GM21619 (cell line): ENCODE results near the gene KIAA1328.
A peak's percentile ranks its signal among the peaks of the same experiment; 100 is the strongest.

Experiments used
- ATAC-seq: cut with Tn5 transposase; IDR thresholded peaks from one replicate; pipeline ENCODE4 v1.9.1; 2021; ENCODE audit not compliant: unreplicated experiment

The KIAA1328 gene

DNA sequence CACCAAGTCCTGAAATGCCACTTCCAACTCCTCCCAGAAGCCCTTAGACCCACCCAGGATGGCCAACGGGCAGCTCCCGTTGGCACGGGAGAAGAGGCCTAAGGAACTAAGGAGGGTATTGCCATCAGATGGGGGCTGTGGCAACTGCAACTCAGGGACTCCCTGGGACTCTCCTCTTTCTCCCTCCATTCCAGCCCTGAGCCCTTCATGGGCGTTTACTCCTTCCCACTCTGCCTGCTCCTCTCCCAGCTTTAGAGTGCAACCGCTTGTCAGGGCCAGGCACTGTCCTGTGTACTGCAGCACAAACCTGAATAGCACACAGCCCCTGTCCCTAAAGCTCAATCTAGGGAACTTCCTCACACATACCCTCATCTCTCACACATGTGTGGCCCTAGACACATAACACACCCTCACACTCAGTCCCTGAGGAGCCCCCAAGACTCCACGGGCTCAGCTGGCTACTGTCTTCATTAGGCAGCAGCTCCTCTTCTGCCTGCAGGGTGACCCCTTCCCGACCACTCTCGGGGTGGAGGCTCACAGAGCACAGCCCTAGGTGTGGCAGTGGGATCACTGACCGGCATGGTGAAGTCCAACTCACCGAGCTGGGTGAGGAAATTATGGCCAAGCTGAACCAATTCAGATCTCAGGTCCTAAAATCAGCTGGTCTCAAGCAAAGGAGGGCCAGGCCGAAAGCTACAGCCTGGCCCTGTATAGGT lies 420.4 kb downstream of the KIAA1328 start:
- no peak for ATAC-seq

DNA sequence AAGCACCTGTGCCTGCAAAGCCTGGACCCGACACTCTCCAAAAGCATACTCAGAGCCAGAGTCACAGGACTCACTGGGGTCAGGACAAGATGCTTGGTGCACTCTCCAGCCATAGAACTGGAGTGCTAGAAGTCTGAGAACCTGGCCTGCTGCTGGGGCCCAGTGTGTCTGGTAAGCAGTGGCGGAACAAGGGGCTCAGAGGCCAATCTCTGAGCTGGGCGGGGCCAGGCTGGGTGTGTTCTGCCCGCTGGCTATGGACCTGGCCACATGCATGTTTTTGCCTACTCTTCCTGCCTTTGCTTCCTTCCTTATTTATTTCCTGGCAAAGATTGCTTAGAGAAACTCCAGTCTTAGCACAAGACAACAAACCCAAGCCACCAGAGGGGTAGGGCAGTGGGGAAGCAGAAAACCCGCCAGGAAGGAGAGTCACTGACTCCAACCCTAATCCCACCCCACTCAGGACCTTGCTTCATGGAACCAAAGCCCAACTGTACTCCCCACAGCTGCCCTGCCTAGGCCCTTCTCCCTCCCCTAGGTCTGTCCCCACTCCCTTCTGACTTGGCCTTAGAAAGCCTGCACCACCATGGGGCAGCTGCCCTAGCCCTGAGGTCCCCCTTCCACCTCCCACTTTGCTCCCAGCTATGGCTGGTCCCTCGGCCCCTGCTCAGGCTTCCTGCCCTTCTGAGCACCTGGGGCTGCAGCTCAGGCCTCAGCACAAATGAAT lies 421.1 kb downstream of the KIAA1328 start:
- no peak for ATAC-seq

DNA sequence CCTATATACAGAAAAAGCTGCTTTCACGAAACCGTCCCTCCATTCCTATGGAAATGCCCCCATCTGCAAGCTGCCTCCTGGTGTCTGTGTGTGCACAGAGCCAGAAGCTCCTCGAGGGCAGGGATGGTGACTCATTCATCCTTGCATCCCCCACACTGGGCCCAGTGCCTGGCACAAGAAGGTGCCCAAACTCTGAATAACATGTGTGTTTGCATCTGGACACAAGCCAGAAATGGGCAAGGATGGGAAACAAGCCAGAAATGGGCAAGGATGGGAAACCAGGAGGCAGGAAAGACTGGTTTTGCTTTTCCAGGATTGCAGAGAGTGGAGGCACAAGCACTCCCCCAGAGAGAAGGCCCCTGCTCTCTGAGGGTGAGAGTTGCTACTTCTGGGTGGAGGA lies 422.8 kb downstream of the KIAA1328 start:
- ATAC-seq = no peak

DNA sequence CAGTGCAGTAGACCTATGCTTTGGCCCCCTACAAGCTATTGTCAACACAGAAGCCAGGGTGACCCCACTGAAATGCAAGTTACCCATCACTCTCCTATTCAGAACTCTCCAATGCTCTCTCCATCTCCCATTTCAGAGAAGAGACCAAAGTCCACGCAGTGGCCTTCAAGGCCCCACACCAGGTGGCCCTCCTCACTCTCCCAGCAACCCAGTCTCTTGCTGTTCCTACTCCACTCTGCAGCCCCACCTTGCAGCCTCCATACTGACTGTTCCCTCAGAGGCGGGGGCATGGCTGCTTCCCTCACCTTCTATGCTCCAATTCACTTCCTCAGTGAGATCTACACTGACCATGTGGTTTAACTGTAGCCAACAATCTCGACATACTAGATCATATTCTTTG lies 423.4 kb downstream of the KIAA1328 start:
- ATAC-seq = no peak

DNA sequence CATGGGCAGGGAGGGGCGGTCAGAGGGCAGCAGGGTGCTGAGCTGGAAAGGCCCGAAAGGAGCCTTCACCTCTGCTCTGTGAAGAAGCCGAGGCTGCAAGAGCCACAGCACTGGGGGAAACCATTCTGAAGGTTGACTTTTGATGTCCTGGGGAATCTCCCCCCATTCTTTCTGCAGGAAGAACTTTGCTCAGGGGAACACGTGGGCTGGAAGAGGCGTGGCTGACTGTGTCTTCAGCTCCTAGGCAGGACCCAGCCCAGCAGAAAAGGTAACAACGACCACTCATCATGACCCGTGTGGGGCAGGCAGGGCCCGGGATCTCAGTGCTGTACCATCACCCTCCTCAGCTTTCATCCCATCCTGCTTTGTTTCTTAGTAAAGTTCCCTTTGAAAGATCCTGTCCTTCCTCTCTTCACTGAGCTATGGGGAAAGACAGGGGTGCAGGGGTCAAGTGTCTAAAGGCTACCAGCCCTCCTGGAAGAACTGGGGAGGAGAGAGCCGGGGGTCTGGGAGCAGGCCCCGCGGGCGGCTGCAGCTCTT lies 424.0 kb downstream of the KIAA1328 start:
- ATAC-seq = no peak

DNA sequence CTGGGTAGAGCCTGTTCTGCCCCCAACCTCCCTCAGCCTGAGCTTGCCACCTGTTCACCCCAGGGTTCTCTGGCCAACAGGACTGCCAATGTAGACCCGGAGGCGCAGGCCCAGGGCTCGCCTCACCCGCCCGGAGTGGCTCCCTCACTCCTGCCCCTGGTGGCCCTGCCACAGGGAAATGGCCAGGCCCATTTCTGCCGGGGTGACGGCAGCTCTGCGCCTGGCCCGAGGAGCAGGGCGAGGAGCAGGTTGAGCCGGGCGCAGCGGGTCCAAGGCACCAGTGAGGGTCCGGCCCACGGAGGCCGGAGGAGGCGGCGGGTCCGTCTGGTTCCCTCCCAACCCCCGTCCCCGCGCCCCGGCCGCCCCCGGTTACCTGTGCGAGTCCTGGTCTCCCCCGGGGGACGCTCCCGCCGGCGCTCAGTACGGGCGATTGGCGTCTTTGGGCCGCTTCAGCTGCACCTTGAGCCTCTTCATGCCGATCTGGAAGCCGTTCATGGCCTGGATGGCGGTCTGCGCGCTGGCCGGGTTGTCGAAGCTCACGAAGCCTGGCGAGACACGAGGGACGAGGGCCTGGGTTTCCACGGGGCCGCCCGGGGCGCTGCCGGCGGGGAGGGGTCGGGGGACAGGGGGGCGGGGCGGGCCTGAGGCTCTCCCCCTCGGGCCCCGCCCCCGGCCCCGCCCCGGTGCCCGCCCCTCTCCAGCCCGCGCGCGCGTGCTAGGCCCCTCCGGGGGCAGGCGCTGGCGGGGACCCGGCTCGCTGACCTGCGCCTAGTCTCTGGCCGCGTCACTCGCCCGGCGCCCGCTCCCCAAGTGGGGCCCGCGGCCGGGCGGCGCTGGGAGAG lies 424.7 kb downstream of the KIAA1328 start:
- ATAC-seq = peak; percentile 43

DNA sequence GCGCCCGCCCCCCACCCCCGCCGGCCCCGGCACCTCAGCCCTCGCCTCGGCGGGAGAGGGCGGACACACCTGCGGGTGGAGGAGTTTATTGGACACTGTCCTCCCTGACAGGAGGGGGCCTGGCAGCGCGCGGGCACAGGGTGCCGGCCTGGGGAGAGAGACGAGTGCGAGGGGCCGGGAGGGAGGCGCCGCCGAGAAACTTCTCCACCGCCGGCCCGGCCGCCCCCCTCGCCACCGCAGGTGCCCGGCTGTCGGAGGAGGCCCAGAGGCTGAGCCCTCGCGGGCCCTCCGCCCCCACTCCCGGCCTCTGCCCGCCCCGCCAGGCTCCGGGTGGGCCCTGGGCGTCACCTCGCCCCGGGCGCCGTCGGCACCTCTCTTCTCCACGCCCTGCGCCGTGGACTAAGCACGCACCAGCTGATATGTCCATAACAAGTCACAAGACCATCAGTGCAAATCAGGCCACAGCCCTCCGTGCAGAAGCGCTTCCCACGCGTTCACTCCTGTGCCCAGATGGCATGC lies 425.4 kb downstream of the KIAA1328 start:
- ATAC-seq = peak; percentile 11

DNA sequence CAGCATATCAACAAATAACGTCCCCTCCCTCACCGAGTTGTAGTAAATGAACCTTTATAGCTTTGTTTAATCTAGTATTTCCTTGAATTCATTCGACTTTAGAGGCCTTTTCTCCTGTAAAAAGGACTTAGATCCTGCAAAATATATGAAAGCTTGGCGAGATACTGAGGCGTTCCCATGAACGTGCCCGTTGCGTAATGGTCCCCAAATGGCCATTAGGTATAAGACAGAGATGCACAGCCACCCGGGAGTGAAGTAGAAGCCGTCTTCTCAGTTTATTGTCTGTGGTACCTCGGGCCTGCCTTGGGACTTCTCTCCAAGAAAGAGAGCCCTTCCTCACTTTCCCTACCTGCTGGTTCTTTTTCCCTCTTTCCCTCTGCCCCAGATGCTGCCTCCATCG lies 426.0 kb downstream of the KIAA1328 start:
- ATAC-seq = no peak

DNA sequence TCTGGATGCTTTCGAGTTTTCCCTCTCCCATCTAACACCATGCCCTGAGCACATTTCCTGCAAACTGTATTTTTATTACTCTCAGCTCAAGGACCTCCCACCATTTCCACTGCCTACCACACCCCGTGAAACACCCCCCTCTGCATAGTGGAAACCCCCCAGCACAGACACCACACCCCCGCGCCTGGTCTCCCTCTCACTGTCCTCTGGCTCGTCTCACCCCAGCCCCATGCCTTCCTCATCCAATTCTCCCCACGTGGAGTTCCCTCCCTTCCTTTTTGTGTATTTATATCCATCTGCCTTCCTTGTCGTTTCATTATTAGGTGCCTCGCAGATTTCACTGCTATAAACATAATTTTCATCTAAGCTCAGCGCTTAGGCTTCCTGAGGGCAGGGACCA lies 429.2 kb downstream of the KIAA1328 start:
- ATAC-seq = no peak

DNA sequence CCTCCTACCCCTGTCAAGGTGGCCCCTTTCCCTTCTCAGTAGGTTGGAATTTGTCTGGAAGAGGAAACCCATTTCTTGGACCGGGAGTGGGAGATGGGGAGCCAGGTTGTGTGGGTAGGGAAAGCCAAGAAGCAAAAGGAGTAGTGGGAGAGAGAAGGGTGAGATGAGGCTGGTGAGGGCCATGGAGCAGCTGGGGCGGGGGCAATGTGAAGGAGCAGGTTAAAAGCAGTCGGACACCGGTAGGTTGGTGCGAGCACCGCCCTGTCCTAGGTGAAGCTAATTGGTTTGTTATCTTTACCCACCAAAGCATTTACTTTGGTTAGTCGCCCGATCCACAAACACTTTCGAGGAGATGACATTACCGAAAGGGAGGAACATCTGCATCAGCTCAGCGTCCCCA lies 429.9 kb downstream of the KIAA1328 start:
- ATAC-seq = no peak

DNA sequence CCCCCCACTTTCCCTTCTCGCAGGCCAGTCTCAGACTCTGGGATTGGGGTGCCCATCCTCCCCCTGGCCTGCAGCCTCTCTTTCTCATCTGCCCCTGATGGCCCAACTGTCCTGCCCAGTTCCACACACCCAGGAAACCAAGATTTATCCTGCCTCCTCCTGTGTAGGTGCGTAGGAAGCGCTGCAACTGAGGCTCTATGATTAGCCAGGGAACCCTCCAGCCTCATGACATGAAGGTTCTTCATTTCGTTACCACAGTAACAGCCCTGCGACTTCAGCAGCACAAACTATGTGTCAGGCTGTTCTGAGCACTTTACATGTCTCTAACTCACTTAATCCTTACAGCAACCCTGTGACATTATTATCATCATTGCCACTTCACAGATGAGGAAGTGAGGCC lies 430.8 kb downstream of the KIAA1328 start:
- ATAC-seq = no peak

DNA sequence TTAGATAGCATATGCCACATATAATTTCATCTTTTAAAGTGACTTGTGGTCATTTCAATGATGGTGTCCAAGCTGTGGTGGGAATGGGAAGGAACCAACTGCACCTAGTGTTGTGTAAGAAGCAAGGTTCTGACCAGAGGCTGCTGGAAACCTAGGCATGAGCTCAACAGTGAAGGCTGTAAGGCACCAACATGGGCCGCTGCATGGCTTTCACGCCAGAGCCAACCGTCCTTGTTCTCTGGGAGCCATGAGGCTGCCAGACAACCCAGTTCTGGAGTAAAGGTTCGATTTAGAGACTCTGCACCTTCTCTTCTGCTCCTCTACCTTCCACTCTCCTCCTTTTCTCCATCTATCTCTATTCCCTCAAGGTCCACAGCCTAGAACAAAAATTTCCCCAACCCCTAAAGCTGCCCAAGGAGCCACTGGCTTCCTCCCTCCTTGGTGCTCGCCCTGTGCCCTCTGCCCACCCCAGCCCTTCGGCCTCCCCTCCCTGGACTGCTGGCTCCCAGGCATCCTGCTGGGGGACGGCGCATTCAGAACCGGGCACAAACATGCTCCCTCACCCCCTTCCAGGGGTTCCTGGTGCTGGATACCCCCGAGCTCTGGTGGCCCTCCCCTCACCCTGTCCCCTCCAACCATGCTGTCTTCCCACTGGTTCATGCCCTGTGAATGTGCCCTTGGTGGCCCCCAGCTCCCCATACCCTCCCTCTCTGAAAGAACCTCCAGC lies 431.6 kb downstream of the KIAA1328 start:
- no peak for ATAC-seq

DNA sequence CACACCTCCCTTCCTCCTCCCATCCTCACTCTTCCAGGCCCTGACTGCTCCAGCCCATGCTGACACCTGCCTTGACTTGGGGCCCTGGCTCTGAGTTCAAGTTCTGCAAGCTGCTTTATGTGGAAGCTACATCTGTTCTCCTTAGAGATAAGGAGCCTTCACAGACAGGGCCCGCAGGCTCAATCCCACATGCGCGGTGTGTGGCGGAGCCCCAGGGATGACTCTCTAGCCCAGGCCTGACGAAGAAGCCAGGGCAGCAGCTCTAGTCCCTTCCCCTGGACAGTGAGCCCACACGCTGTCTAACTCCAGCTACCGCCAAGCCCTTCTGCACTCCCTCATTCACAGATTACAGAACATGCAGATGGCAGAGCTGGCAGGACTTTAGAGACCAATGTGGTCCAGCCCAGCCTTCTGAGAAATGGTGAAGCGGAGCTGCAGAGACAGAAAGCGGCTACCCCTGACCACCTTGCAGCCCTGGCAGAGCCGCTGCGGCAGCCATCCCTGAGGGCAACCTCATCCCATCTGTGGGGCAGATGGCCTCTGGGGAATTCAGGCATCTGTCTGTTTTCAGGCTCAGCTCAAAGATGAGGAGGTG lies 432.4 kb downstream of the KIAA1328 start:
- no peak for ATAC-seq

DNA sequence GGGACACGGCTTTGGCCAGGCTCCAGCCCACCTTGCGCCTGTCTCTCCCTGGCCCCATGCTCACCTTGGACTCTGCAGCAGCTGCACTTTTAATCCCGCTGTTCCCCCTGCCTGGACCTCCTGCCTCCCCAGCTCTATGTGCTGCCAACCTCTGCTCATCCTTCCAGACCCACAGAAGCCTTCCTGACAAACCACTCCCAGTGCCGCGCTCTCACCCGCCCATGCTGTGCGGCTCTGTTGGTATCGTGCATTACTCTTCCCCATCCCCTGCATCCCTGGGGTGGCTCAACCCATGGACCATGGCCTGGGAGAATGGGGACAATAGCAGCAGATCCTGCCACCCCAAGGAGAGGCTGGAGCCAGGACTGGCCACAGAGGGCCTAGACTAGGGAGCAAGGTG lies 433.1 kb downstream of the KIAA1328 start:
- no peak for ATAC-seq

DNA sequence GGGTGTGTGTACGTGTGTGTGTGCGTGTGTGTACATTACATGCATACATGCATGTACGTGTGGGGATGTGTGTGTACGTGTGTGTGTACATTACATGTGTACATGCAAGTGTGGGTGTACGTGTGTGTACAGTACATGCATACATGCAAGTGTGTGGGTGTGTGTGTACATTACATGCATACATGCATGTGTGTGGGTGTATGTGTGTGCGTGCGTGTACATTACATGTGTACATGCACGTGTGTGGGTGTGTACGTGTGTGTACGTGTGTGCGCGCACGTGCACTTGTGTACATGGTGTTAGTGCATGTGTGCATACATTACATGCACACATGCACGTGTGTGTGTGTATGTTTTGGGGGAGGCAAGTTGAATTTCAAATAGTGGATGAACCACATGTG lies 436.0 kb downstream of the KIAA1328 start:
- no peak for ATAC-seq

DNA sequence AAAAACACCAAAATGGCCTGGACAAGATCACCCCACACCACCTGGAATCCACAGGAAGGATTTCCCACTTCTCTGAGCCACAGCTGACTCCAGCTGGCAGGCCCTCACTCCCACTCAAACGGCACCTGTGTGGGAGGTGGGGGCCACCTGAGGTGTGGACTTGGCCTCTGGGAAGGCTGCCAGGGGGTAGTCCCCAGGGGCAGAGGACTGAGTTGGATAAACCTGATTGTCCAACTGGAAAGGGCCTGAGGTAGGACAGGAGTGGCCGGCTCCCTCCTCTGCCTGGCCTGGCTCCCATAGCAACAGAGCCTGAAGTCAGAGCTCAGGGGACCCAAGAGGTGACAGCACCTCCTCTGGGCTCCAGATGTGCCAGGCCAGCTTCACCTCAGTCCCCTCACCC lies 436.5 kb downstream of the KIAA1328 start:
- ATAC-seq = no peak

DNA sequence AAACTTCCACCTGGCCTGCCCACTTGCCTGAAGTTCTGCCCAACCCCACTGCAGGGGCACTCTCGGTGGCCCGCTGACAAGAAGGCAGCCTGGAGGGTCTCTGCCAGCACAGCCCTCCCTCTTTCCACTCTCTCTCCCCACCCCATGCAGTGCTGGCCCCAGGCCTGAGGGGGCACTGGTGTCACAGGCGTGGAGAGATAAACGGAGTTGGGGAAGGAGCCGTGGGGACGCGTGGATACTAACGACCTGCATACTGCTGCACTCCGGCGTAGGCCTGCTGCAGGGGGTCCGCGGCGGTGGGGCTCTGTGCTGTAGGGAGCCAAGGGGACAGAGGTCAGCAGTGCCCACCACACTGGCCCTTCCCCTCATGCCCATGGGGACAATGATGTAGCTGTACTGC lies 437.4 kb downstream of the KIAA1328 start:
- ATAC-seq = no peak

DNA sequence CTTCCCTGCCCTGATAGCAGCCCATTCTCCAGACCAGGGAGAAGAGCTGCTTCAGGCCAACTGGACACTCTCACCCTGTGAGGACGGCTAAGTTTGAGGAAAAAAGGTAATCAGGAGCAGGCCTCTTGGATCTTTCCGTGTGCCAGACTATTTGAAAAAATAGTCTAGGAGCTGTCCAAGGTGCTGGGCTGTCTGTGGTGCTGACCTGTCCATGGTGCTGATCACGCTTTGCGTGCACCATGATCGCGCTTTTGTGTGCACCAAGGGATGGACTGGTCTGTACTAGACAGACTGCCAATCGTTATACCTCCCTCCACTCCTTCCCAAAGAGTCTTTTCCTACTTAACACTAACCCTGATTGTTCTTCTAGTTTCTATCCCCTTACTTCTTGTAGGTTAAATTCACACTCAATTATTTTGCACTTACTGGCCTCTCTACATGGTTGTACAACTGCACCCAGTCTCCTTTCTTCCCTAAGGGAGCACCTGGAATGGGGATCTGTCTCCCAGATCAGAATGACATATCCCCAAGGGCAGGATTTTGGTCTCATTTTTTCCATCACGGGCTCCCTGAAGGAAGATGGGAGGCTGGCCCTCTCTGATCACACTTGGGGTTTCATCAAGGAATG lies 441.2 kb downstream of the KIAA1328 start:
- no peak for ATAC-seq

DNA sequence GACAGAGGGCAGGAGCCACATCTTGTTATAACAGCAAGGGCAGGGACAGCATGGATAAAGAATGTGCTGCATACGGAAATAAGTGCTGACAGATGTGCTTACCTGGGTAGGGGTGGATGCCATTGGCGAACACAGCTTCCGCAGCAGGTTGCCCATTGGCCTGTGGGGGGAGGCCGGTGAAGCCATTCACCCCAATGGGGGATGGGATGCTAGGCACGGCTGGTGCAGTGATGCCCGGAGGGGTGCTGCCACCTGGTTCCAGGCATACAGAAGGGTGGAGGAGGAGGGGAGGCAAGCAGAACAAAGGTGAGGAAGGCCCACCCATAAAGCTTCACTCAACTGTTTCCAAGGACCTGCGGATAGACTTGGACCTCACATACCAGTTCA lies 441.7 kb downstream of the KIAA1328 start:
- no peak for ATAC-seq

DNA sequence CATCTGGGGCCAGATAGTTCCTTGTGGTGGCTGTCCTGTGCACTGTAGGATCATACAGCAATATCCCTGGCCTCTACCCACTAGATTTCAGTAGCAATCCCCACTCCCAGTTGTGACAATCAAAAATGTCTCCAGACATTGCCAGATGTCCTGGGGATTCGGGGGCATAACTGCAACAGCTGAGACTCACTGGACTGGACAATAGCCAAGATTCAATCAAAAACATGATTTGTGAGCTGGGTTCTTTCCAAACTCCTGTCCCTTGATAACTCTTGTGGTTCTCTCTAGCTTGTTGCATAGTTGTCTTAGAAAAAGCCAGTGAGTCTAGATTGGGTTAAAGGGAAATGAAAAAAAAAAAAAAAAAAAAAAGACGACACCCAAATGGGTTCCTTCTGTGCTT lies 443.3 kb downstream of the KIAA1328 start:
- no peak for ATAC-seq
